ENCODE measurements around the gene KSR2.
A peak's percentile ranks its signal among the peaks of the same experiment; 100 is the strongest.

Gene KSR2

DNA sequence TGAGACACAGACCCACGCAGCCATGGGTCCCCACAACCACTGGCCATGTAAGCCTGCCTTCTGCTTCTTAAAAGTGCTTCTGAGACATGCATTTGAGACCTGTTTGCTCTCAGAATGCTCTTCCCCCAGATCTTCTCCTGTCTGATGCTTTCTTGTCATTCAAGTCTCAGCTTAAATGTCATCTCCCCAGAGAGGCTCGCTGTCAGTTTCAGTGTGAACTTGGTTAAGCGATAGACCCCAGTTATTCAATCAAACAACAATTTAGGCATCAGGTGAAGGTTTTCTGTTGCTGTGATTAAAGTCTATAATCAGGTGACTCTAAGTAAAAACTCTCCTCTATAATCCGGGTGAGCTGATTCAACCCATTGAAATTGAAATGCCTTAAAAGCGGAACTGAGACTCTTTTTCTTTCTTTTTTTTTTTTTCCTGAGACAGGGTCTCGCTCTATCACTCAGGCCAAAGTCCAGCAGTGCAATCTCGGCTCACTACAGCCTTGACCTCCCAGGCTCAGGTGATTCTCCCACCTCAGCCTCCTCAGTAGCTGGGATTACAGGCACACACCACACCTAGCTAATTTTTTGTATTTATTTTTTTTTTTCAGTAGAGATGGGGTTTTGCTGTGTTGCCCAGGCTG is 123.4 kb downstream of the KSR2 start:
- Histone ChIP-seq H3K9me3 (ENCODE audit: insufficient read depth, low read length) (peaks cover 7% of the 10 kb centered on the region; the same call in 1 of the 2 replicates), H2AFZ (ENCODE audit: low read depth, low read length) (no peak overlapping the region), H3K27me3 (ENCODE audit: low read depth, low read length) (peaks cover 37% of the 10 kb centered on the region; the same call in 1 of the 2 replicates), H3K4me3 (ENCODE audit: low read length) (no peak overlapping the region), H3K27ac (ENCODE audit: low read length) (no peak overlapping the region), H3K9ac (ENCODE audit: low read length) (no peak overlapping the region), H3K4me2 (ENCODE audit: low read length) (peak overlapping the region; percentile 47), H3K36me3 (replicated peaks; ENCODE audit: low read depth, low read length) (no peaks in the 10 kb centered on the region), H3K4me1 (ENCODE audit: low read length) (peaks cover 11% of the 10 kb centered on the region), H3K79me2 (ENCODE audit: low read length) (no peaks in the 10 kb centered on the region), H4K20me1 (ENCODE audit: insufficient read depth, low read length) (no peaks in the 10 kb centered on the region)
- TF ChIP-seq, protein P1, sequence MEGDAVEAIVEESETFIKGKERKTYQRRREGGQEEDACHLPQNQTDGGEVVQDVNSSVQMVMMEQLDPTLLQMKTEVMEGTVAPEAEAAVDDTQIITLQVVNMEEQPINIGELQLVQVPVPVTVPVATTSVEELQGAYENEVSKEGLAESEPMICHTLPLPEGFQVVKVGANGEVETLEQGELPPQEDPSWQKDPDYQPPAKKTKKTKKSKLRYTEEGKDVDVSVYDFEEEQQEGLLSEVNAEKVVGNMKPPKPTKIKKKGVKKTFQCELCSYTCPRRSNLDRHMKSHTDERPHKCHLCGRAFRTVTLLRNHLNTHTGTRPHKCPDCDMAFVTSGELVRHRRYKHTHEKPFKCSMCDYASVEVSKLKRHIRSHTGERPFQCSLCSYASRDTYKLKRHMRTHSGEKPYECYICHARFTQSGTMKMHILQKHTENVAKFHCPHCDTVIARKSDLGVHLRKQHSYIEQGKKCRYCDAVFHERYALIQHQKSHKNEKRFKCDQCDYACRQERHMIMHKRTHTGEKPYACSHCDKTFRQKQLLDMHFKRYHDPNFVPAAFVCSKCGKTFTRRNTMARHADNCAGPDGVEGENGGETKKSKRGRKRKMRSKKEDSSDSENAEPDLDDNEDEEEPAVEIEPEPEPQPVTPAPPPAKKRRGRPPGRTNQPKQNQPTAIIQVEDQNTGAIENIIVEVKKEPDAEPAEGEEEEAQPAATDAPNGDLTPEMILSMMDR (IDR thresholded peaks at IDR 0.05; ENCODE audit: low read depth, low read length), result no peak
- no peak for TF ChIP-seq EZH2phosphoT487 (IDR thresholded peaks at IDR 0.05; ENCODE audit: low read depth)

DNA sequence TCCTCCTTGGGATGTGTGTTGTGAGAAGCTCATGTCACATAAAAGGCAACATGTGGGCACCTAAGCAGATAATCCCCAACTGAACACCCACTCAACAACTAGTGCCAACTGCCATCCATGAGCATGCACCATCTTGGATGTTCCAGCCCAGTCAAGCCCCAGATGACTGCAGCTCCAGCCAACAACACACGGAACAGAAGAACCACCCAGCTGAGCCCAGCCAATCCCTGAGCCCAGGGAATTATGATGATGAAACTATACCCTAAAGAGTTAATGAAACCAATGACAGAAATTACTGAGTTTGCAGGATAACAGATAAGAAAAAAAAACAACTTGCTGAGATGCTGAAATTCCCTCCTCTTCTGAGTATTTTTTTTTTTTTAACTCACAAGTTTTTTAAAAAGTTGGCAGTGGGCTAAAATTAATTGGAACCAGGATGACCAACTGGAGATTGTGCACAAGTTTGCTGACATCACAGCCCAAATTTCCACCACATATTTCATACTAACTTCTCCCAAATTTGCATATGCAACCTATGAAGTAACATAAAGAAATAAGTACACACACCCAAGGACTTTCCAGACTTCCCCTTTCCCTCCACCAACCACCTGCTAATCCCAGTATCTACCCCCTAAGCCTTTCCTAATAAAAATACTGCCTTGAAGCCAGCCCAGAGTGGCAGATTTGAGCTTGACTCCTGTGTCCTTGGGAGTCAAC is 124.5 kb downstream of the KSR2 start:
- Histone ChIP-seq H3K36me3 (replicated peaks; ENCODE audit: low read depth, low read length) (no peaks in the 10 kb centered on the region), H4K20me1 (ENCODE audit: insufficient read depth, low read length) (no peaks in the 10 kb centered on the region), H3K4me3 (ENCODE audit: low read length) (no peak overlapping the region), H3K79me2 (ENCODE audit: low read length) (no peaks in the 10 kb centered on the region), H3K4me1 (ENCODE audit: low read length) (peaks cover 11% of the 10 kb centered on the region), H2AFZ (ENCODE audit: low read depth, low read length) (no peak overlapping the region), H3K27ac (ENCODE audit: low read length) (no peak overlapping the region), H3K9ac (ENCODE audit: low read length) (no peak overlapping the region), H3K27me3 (ENCODE audit: low read depth, low read length) (peaks cover 37% of the 10 kb centered on the region; the same call in 1 of the 2 replicates), H3K9me3 (ENCODE audit: insufficient read depth, low read length) (peaks cover 7% of the 10 kb centered on the region; the same call in 1 of the 2 replicates), H3K4me2 (ENCODE audit: low read length) (no peak overlapping the region)
- TF ChIP-seq, protein P1 (IDR thresholded peaks at IDR 0.05; ENCODE audit: low read depth, low read length), result no peak
- TF ChIP-seq EZH2phosphoT487 (IDR thresholded peaks at IDR 0.05; ENCODE audit: low read depth), result no peak

DNA sequence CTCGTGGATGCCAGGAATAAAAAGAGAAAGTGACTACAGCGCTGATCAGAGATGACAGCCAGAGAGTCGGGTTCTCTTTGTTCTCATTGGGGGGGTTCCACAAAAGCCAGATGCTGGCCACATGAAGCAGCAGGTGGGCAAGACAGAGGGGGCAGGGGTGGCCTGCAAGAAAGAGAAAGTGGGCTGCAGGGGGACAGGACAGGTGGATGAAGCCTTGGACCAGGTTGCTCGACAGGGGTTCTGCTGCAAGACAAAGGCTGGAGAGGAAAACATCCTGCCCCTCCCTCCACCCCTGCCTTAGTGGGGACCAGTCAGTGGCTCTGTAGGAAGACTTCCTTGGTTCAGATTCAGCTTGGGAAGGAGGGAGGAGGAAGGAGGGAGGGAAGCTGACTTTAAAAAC is 126.2 kb downstream of the KSR2 start:
- Histone ChIP-seq H2AFZ (ENCODE audit: low read depth, low read length) (no peak overlapping the region), H3K79me2 (ENCODE audit: low read length) (no peaks in the 10 kb centered on the region), H3K4me1 (ENCODE audit: low read length) (peaks cover 11% of the 10 kb centered on the region), H3K27me3 (ENCODE audit: low read depth, low read length) (peaks cover 30% of the 10 kb centered on the region; the same call in 1 of the 2 replicates), H3K9ac (ENCODE audit: low read length) (no peak overlapping the region), H3K4me2 (ENCODE audit: low read length) (no peak overlapping the region), H3K36me3 (replicated peaks; ENCODE audit: low read depth, low read length) (no peaks in the 10 kb centered on the region), H3K9me3 (ENCODE audit: insufficient read depth, low read length) (peaks cover 7% of the 10 kb centered on the region; the same call in 1 of the 2 replicates), H3K27ac (ENCODE audit: low read length) (no peak overlapping the region), H4K20me1 (ENCODE audit: insufficient read depth, low read length) (no peaks in the 10 kb centered on the region), H3K4me3 (ENCODE audit: low read length) (no peak overlapping the region)
- TF ChIP-seq EZH2phosphoT487 (IDR thresholded peaks at IDR 0.05; ENCODE audit: low read depth), result no peak
- TF ChIP-seq, protein P1 (IDR thresholded peaks at IDR 0.05; ENCODE audit: low read depth, low read length), result no peak

DNA sequence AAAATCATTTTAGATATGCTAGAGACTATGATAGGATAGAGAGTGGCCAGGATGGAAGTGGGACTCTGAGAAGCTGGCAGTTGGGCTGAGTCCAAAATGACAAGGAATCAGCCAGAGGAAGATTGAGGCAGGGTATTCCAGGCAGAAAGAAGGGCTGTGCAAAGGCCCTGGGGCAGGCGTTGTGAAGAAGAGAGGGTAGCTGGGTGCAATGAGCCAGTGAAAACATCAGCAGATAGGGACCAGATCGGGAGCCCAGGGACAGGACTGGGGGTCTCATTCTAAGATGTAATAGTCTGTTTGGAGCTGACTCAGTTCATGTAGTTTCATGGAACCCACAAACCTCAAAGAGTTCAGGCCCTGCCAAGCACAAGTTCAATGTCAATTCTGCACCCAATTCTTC is 126.6 kb downstream of the KSR2 start:
- Histone ChIP-seq H3K9me3 (ENCODE audit: insufficient read depth, low read length) (peaks cover 7% of the 10 kb centered on the region; the same call in 1 of the 2 replicates), H3K36me3 (replicated peaks; ENCODE audit: low read depth, low read length) (no peaks in the 10 kb centered on the region), H2AFZ (ENCODE audit: low read depth, low read length) (no peak overlapping the region), H3K79me2 (ENCODE audit: low read length) (no peaks in the 10 kb centered on the region), H3K4me3 (ENCODE audit: low read length) (no peak overlapping the region), H3K4me1 (ENCODE audit: low read length) (peaks cover 11% of the 10 kb centered on the region), H4K20me1 (ENCODE audit: insufficient read depth, low read length) (no peaks in the 10 kb centered on the region), H3K27ac (ENCODE audit: low read length) (no peak overlapping the region), H3K9ac (ENCODE audit: low read length) (no peak overlapping the region), H3K27me3 (ENCODE audit: low read depth, low read length) (peaks cover 26% of the 10 kb centered on the region; the same call in 1 of the 2 replicates), H3K4me2 (ENCODE audit: low read length) (no peak overlapping the region)
- no peak for TF ChIP-seq EZH2phosphoT487 (IDR thresholded peaks at IDR 0.05; ENCODE audit: low read depth)
- TF ChIP-seq, protein P1 (IDR thresholded peaks at IDR 0.05; ENCODE audit: low read depth, low read length), result no peak

Data from OCI-LY3 (cell line).